Activated naive CD4-positive, alpha-beta T cell treated with anti-CD3 and anti-CD28 coated beads, Interleukin-2, amount 50 U/mL, for 16 hours (primary cell): ENCODE measurements around the gene SFRP2.
A peak's percentile ranks its signal among the peaks of the same experiment; 100 is the strongest.

Source experiments
- DNase-seq: peaks from one replicate; pipeline ENCODE4 v3.0.0-alpha.2; 2020

The SFRP2 gene, protein sequence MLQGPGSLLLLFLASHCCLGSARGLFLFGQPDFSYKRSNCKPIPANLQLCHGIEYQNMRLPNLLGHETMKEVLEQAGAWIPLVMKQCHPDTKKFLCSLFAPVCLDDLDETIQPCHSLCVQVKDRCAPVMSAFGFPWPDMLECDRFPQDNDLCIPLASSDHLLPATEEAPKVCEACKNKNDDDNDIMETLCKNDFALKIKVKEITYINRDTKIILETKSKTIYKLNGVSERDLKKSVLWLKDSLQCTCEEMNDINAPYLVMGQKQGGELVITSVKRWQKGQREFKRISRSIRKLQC

DNA sequence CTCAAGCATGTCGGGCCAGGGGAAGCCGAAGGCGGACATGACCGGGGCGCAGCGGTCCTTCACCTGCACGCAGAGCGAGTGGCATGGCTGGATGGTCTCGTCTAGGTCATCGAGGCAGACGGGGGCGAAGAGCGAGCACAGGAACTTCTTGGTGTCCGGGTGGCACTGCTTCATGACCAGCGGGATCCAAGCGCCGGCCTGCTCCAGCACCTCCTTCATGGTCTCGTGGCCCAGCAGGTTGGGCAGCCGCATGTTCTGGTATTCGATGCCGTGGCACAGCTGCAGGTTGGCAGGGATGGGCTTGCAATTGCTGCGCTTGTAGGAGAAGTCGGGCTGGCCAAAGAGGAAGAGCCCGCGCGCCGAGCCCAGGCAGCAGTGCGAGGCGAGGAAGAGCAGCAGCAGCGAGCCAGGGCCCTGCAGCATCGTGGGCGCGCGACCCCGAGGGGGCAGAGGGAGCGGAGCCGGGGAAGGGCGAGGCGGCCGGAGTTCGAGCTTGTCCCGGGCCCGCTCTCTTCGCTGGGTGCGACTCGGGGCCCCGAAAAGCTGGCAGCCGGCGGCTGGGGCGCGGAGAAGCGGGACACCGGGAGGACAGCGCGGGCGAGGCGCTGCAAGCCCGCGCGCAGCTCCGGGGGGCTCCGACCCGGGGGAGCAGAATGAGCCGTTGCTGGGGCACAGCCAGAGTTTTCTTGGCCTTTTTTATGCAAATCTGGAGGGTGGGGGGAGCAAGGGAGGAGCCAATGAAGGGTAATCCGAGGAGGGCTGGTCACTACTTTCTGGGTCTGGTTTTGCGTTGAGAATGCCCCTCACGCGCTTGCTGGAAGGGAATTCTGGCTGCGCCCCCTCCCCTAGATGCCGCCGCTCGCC is at the start of gene SFRP2:
Gene SFRP2, minus strand, starts transcription at position 671 of the 864 bp plus-strand sequence. Its CDS starts 248 bp downstream, at position 423.
- peak; percentile 18 for DNase-seq

DNA sequence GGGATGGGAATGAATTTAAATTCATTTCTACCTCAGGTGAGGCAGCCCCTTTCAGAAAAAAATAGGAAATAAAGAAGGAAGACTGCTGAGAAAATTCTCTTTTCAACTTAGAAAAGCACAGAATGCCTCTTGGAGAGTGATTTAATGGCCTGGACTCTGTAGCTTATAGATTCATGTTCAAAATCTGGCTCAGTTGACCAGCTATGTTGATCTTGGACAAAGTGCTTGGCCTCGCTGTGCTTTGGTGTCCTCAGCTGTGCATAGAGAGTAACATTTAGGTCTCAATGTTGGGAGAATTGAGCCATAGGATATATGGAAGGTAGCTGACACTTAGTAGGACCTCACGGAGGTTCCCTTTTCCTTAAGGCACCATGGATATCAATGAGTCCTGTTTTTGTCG is 49.7 kb upstream of the SFRP2 start:
- DNase-seq = no peak

- DNase-seq = no peak
Measured at GRCh38 chr4:153834901-153835300, 46.0 kb upstream of the SFRP2 start.

DNA sequence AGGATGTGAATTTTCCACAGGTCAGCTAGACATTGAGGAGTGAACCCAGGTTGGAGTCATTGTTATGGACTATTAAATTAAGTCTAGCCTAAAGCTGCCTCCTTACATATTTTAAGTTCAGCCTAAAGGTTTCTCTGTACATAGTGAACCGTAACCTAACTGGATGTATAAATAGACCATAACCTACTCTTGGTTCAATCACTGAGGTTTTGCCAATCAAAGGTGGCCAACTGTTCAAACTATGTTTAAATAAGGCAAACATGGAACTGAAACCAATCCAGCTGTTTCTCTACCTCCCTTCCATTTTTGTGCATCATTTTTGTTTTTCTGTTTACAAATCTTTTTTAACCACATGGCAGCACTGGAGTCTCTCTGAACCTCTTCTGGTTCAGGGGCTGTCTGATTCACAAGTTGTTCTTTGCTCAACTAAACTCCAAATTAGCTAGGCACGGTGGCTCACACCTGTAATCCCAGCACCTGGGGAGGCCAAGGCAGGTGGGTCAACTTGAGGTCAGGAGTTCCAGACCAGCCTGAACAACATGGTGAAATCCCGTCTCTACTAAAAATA is 43.9 kb upstream of the SFRP2 start:
- no peak for DNase-seq

GRCh38 chr4:153832054-153832453 is 43.2 kb upstream of the SFRP2 start:
- DNase-seq = no peak

DNA sequence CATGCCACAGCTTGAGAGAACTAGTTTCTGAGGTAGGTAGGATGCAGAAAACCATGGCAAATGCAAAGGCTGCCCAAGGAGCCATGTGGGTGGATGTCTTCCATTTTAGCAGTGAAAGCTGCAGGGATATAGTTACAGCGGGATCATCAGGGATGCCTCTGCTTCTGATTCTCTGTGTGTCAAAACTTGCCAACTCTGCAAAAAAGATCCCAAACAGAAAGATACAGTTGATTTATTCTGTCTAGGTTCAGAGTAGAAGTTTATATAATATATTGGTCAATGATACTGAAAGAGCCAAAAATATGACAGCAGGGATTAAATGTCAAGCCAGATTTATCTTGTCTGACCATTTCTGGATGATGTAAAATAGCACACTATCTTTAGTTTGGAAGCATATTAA is 42.4 kb upstream of the SFRP2 start:
- DNase-seq = no peak

DNA sequence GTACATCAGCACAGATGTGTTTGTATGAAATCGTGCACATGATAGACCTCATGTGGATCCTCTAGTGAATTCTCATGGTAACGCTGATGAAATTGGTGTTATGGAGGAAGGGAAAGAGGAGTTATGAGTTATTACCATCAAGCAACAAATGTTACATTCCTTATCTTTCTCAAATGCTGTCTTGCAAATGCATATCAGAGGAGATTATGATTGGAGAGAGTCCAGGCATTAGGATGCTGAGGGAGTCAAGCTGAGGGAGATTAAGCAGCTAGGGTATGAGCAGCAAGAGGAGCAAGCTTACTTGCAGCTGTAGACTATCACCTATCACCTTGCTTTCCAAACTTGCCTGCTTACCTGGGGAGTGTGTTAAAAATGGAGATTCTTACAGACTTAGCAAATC is 36.8 kb upstream of the SFRP2 start:
- DNase-seq = no peak

DNA sequence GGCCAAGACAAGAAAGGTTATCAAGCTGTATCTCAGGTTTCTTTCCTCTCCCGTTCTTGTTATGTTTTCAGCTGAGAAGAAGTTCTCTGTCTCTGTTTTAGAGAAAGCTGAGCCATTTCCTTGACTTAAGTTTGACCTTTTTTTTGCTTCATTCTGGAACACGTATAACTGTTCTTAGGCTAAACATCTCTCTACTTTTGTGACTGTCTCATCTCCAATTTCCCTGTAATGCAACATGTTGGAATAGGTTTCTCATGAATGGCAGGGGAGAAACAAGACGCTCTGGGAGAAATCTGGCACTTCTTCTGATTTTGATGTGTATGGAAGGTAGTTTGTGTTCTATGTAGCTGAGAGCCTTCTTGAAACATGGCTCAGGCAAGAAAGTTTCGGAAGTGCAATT is 36.2 kb upstream of the SFRP2 start:
- DNase-seq = no peak

DNA sequence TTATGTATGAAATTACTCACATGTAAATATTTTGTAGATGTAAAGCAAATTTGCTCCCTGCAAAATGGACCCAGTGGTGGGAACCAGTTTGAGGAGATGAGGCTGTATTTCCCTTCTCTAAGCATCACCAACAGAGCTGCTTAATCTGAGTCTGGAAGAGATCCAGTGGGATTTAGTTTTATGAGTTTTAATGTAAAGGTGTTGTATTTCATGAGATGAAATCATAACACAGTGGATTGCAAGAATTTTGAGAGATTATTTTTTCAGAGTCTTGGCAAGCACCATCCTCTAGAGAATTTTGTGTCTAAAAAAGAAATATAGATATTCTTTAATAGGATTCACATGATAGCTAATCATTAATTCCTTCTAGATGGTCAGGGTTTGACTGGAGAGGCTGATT is 35.6 kb upstream of the SFRP2 start:
- DNase-seq = no peak

DNA sequence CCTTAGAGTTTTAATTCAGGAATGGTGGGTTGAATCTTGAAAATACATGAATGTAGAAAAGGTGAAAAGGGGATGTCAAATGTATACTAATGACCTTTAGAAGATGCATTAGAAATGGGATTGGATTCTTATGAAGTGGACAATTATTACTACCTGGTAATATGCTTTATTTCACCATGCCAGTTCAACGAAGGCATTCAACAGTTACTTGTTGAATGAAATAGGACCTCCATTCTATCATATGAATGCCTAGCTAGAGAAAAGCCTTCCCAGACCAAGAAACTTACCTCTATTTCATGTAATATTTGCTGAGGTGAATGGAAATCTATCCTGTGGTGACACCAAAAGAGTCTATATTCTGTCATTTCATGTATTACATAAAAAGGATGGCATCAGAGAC is 34.6 kb upstream of the SFRP2 start:
- DNase-seq = no peak

DNA sequence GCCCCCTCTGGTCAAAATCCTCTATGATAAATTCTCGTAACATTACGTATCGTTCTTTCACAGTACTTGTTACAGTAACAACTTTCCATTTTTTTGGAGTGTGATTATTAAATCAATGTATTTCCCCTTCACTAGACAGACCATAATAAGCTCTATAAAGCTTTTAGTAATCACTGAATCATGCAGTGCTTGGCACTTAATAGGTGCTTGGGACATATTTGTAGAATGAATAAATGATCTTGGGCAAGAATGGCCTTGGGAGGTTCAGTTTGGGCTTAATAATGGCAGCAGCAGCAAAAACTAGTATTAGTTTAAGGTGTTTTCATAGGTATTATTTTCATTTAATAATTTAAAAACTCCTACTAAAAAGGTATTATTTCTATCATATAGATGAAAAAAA is 33.4 kb upstream of the SFRP2 start:
- no peak for DNase-seq

DNA sequence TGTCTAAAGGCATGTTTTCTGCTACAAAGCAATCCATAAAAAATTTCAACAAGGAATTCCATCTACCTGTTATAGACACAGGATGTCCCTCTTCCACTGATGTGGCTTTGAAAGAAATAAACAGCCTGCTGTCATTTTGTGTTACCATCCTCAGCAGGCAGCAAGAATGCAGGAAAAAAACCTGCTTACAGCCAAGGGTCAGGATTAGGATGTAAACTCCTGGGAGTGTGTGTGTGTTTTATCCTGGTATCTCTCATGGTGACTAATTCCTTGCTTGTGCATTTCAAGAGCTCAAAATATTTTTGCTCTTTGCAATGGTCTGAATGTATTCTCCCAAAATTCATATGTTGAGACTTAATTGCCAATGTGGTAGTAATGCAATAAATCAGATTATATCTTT is 28.6 kb upstream of the SFRP2 start:
- no peak for DNase-seq

- DNase-seq = no peak
Measured at GRCh38 chr4:153816542-153816941, 27.7 kb upstream of the SFRP2 start.

DNA sequence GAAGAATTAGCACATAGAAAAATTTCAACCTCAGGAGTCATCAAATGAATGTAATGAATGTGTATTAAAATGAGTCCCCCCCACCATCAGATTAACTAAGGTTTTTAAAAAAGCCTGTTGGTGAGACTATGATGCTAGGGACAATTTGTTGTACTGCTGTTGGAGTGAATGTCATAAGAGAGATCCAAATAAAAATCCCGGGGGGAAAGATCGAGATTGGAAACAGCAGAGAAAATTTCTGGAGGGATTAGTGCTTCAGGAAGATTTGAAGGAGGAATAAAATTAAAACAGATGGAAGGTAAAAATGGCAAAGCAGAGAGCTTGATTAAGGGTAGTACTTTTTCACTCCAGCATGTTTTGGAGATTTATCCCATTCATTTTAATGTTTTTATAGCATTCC is 25.9 kb upstream of the SFRP2 start:
- DNase-seq = no peak

DNA sequence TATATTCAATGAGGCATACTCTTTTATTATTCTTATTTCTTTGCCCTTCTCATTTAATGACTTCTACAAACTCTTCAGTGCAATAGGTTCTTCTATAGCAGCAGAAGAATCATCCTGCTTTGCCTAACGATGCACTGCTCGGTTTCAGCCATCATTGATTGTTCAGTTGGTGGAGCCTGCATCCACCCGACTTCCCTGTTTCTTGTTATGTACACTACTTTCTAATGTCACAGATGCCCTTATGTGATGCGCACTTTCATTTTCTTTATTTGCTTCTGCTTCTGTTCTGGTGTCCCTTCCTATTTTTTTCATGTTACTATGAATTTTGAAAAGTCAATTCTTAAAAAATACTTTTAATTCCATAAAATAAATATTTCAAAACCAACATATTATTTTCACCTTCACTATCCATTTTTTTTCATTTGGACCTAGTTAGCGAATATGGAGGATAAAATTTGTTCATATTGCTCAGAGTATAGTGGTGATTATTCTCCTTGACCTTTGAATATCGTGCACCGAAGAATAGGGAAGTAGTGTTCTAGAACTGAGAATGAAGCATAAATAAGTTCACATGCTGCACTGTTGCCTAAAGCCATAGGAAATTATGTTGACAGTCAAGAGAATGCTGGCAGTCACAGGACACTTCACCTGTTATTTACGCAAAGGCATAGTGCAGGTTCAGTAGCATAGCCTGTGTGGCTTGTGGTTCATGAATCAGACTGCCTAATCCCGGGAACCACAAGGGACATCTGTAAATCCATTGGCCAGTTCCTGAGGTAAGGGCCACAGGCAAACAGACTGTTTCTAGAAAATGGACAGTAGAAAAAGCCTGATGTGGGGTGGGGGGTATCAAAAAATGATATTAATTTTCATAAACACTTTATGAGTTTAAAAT is 21.3 kb upstream of the SFRP2 start:
- no peak for DNase-seq

- DNase-seq = peak; percentile 19
Measured at GRCh38 chr4:153809307-153809706, 20.4 kb upstream of the SFRP2 start.

- no peak for DNase-seq
Measured at GRCh38 chr4:153808175-153808574, 19.3 kb upstream of the SFRP2 start.

- no peak for DNase-seq
Measured at GRCh38 chr4:153806073-153806472, 17.2 kb upstream of the SFRP2 start.

GRCh38 chr4:153804722-153805121 is 15.8 kb upstream of the SFRP2 start:
- DNase-seq = no peak

GRCh38 chr4:153799694-153800074 is 10.8 kb upstream of the SFRP2 start:
- no peak for DNase-seq

- no peak for DNase-seq
Measured at GRCh38 chr4:153798901-153799693, 10.2 kb upstream of the SFRP2 start.

GRCh38 chr4:153798420-153798819 is 9.5 kb upstream of the SFRP2 start:
- no peak for DNase-seq
